GM12878 (cell line): Measurements from ENCODE around the gene TP53BP1. TPM values are rescaled to one million over a fixed set of nuclear protein-coding genes. Genes with fewer than 3 reads are reported as not detected.

Source experiments
- ATF3 ChIP-seq: IDR thresholded peaks from 2 replicates; pipeline ENCODE4 v1.6.1; 2011; ENCODE audit warnings: low read depth, mild to moderate bottlenecking, low read length, moderate library complexity, borderline replicate concordance; ENCODE audit errors: extremely low read depth
- BMI1 ChIP-seq: fragments of 450-650 bp; IDR thresholded peaks from 2 replicates; pipeline ENCODE4 v1.6.1; 2016; ENCODE audit warnings: mild to moderate bottlenecking, moderate library complexity, borderline replicate concordance
- ETV6 ChIP-seq, 2 experiments: fragments of 450-650 bp in 1 of 2; IDR thresholded peaks in 1 of 2; conservative IDR thresholded peaks in 1 of 2; 2 replicates each; pipeline ENCODE4 v1.6.1; 2014; ENCODE audit warnings: antibody characterized with exemption in 1 of 2, borderline replicate concordance in 1 of 2, low read depth in 1 of 2, mild to moderate bottlenecking in 1 of 2, moderate library complexity in 1 of 2
- MTA2 ChIP-seq: fragments of 450-650 bp; IDR thresholded peaks from 2 replicates; pipeline ENCODE4 v1.6.1; 2016; ENCODE audit warnings: low read depth, mild to moderate bottlenecking, moderate library complexity
- PAX5 ChIP-seq: IDR thresholded peaks from 2 replicates; pipeline ENCODE4 v1.6.1; 2011; ENCODE audit warnings: low read depth, low read length, borderline replicate concordance
- POLR2AphosphoS2 ChIP-seq: IDR thresholded peaks from 2 replicates; pipeline ENCODE4 v1.6.1; 2011; ENCODE audit warnings: low read depth, mild to moderate bottlenecking, low read length, improper control_type of control experiment, moderate library complexity
- PRDM15 ChIP-seq: fragments of 450-650 bp; formaldehyde crosslinking; IDR thresholded peaks from 2 replicates; pipeline ENCODE4 v1.4.0; 2020; ENCODE audit warnings: mild to moderate bottlenecking, moderate library complexity
- SKIL ChIP-seq: fragments of 450-650 bp; IDR thresholded peaks from 2 replicates; pipeline ENCODE4 v1.6.1; 2017; ENCODE audit warnings: mild to moderate bottlenecking, low read depth, inconsistent platforms; ENCODE audit not compliant: poor library complexity, severe bottlenecking
- USF1 ChIP-seq: IDR thresholded peaks from 2 replicates; pipeline ENCODE4 v1.6.1; 2011; ENCODE audit warnings: borderline replicate concordance, low read depth, mild to moderate bottlenecking, moderate library complexity, mixed read lengths, low read length; ENCODE audit not compliant: insufficient read depth; ENCODE audit errors: extremely low read length
- WRNIP1 ChIP-seq: IDR thresholded peaks from 2 replicates; pipeline ENCODE4 v1.6.1; 2011; ENCODE audit warnings: low read depth, low read length, improper control_type of control experiment, borderline replicate concordance
- ZBTB33 ChIP-seq: fragments of 450-650 bp; IDR thresholded peaks from 2 replicates; pipeline ENCODE4 v1.6.1; 2017; ENCODE audit warnings: mild to moderate bottlenecking
- ZBTB4 ChIP-seq: fragments of 450-650 bp; formaldehyde crosslinking; IDR thresholded peaks from 2 replicates; pipeline ENCODE4 v1.4.0; 2022; ENCODE audit warnings: mild to moderate bottlenecking, moderate library complexity
- polyA plus RNA-seq, 11 experiments: library from polyadenylated mRNA; depleted of rRNA in 4 of 11; unstranded in 6 of 11; stranded (reverse) in 5 of 11; fragments of >200 nt; fragmentation: Nextera tagmentation in 4 of 11; fragmentation: Illumina TruSeq in 1 of 11; extraction: Ambion mirVana in 4 of 11; extraction: Trizol in 1 of 11; gene quantifications; 1 replicate in 1 of 11; 2 replicates in 10 of 11; pipeline versions ENCODE4 v1.2.1 to v1.2.3, GENCODE V29; 2011 to 2016; ENCODE audit warnings: inconsistent platforms in 2 of 11, missing spikeins in 2 of 11, low read depth in 1 of 11
- total RNA-seq, 4 experiments: library from RNA; depleted of rRNA in 3 of 4; stranded (reverse); fragments of >200 nt in 3 of 4; fragmentation: Illumina TruSeq in 1 of 4; extraction: Trizol in 1 of 4; gene quantifications; 2 replicates each; pipeline versions ENCODE4 v1.2.1 to v1.2.3, GENCODE V29; 2013 to 2021

TP53BP1 gene
- total and polyA plus RNA-seq, 10 of the 15 experiments (the other 5 are each of a cell fraction or from before 2014, with no cell fraction given), result 6.2 to 50.2 (median 19.3) TPM

- TF ChIP-seq USF1 (no peak), SKIL (no peak), PRDM15 (CRISPR knock-in tag) (no peak), ETV6 (conservative IDR thresholded peaks at IDR 0.05 in 1 of 2, IDR thresholded peaks at IDR 0.05 in 1 of 2; ENCODE audit: borderline replicate concordance in 1 of 2, low read depth in 1 of 2) (no peak), BMI1 (no peak), POLR2AphosphoS2 (peak; percentile 70; the same call in 1 of the 2 replicates), MTA2 (peak; percentile 33; the same call in 1 of the 2 replicates), ATF3 (no peak), WRNIP1 (no peak), ZBTB33 (no peak), PAX5 (peak; percentile 92), ZBTB4 (CRISPR knock-in tag) (no peak)
Observed at GRCh38 chr15:43370975-43371974, 121.7 kb downstream of the TP53BP1 start, which contains the start of the genes TUBGCP4 and ZSCAN29 (continued).
